ENCODE data around the gene NCAM2. TPM values are rescaled to one million over a fixed set of nuclear protein-coding genes. Genes with fewer than 3 reads are reported as not detected.

The NCAM2 gene
- total and polyA plus RNA-seq, 5 donors from 2014 or later: not detected

DNA sequence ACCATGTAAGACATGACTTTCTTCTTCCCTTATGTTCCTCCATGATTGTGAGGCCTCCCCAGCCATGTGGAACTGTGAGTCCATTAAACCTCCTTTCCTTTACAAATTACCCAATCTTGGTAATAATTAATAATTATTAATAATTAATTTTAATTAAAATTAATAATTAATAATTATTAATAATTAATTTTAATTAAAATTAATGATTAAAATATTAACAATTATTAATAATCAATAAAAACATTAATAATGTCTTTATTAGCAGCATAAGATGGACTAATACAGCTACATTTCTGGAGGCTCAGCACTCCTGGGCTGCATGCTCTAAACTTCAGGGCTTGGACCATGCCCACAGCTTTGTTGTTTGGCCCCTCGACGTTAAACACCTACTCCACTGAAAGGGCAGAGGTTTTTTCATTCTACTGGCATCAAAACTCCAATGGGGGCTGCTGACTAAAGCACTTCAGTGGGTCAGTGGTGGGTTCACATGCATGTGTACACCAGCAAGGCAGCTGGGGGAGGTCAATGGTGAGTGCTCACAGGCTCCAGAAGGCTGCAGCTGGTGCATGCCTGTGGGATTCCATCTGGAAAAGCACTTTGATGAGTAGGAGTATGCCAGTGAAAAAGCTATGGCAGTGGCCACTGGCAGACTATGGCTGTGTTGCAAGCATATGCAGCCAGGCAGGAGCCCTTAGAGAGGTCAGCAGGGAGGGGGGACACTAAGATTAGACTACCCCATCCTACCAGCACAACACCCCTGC lies 561.3 kb downstream of the NCAM2 start:
- Histone ChIP-seq H3K27me3 (ENCODE audit: control insufficient read depth, insufficient read depth, low read length) (no peaks in the 10 kb centered on the region), H3K4me1 (ENCODE audit: control insufficient read depth, insufficient read depth, low read length, poor library complexity, severe bottlenecking) (no peaks in the 10 kb centered on the region), H3K9me3 (ENCODE audit: control insufficient read depth in 2 of 2, low read length in 2 of 2) (peaks cover 4 to 14% of the 10 kb centered on the region in 2 experiments), H3K27ac (ENCODE audit: insufficient read depth, low read length, poor library complexity, severe bottlenecking) (no peak overlapping the region), H3K4me3 (ENCODE audit: low read depth, low read length) (no peak overlapping the region), H3K36me3 (ENCODE audit: control insufficient read depth, insufficient read depth, low read length) (no peaks in the 10 kb centered on the region)
- Mint-ChIP-seq H3K4me1 (no peaks in the 10 kb centered on the region), H3K4me3 (no peak overlapping the region), H3K27me3 (no peaks in the 10 kb centered on the region), H3K27ac (no peak overlapping the region), H3K9me3 (peaks cover 0 to 54% (median 20%) of the 10 kb centered on the region in 7 donors), H3K36me3 (no peaks in the 10 kb centered on the region)
- DNase-seq: no peak
- ATAC-seq (ENCODE audit: low read depth in 2 of 2): no peak
